ENCODE results near the gene LGR5. TPM values are rescaled to one million over a fixed set of nuclear protein-coding genes. Genes with fewer than 3 reads are reported as not detected.

The LGR5 gene
- total RNA-seq, 1 experiment from 2014 or later, result 28.4 TPM

DNA sequence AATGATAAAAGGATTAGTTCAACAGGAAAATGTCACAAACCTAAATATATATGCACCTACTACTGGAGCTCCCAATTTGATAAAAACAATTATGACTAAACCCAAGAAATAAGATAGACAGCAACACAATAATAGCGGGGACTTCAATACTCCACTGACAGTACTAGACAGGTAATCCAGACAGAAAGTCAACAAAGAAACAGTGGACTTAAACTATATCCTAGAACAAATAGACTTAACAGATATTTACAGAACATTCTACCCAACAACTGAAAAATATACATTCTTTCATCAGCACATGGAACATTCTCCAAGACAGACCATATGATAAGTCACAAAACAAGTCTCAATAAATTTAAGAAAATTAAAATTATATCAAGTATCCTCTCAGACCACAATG lies 28.0 kb upstream of the LGR5 start:
- Histone ChIP-seq H3K4me3 (ENCODE audit: low read depth, low read length) (no peak overlapping the region), H3K4me1 (no peaks in the 10 kb centered on the region), H3K9me3 (peaks cover 3% of the 10 kb centered on the region; the same call in 1 of the 2 replicates), H3K27me3 (replicated peaks; ENCODE audit: control insufficient read depth, insufficient read depth, low read length) (no peaks in the 10 kb centered on the region), H3K36me3 (ENCODE audit: control insufficient read depth, insufficient read depth, low read length) (no peaks in the 10 kb centered on the region)
- Mint-ChIP-seq H3K27me3 (ENCODE audit: insufficient read depth, unreplicated experiment) (no peaks in the 10 kb centered on the region), H3K4me3 (ENCODE audit: unreplicated experiment) (no peak overlapping the region), H3K27ac (ENCODE audit: unreplicated experiment) (no peak overlapping the region), H3K4me1 (ENCODE audit: low read depth, unreplicated experiment) (no peaks in the 10 kb centered on the region), H3K36me3 (ENCODE audit: insufficient read depth, unreplicated experiment) (no peaks in the 10 kb centered on the region), H3K9me3 (ENCODE audit: unreplicated experiment) (peaks cover 37% of the 10 kb centered on the region)
- intact Hi-C loops (cut with micrococcal nuclease; ENCODE audit: unreplicated experiment), result no loop called here
- CTCF ChIA-PET, result no interaction called here
- TF ChIP-seq, protein P1, sequence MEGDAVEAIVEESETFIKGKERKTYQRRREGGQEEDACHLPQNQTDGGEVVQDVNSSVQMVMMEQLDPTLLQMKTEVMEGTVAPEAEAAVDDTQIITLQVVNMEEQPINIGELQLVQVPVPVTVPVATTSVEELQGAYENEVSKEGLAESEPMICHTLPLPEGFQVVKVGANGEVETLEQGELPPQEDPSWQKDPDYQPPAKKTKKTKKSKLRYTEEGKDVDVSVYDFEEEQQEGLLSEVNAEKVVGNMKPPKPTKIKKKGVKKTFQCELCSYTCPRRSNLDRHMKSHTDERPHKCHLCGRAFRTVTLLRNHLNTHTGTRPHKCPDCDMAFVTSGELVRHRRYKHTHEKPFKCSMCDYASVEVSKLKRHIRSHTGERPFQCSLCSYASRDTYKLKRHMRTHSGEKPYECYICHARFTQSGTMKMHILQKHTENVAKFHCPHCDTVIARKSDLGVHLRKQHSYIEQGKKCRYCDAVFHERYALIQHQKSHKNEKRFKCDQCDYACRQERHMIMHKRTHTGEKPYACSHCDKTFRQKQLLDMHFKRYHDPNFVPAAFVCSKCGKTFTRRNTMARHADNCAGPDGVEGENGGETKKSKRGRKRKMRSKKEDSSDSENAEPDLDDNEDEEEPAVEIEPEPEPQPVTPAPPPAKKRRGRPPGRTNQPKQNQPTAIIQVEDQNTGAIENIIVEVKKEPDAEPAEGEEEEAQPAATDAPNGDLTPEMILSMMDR (IDR thresholded peaks at IDR 0.05; ENCODE audit: insufficient read depth in 1 of 2, low read depth in 1 of 2, low read length in 1 of 2, severe bottlenecking in 1 of 2, unreplicated experiment in 1 of 2), result no peak
- no peak for DNase-seq
- POLR2A ChIA-PET, result no interaction called here
- BruUV-seq (replicated peaks), result no TSS peak

DNA sequence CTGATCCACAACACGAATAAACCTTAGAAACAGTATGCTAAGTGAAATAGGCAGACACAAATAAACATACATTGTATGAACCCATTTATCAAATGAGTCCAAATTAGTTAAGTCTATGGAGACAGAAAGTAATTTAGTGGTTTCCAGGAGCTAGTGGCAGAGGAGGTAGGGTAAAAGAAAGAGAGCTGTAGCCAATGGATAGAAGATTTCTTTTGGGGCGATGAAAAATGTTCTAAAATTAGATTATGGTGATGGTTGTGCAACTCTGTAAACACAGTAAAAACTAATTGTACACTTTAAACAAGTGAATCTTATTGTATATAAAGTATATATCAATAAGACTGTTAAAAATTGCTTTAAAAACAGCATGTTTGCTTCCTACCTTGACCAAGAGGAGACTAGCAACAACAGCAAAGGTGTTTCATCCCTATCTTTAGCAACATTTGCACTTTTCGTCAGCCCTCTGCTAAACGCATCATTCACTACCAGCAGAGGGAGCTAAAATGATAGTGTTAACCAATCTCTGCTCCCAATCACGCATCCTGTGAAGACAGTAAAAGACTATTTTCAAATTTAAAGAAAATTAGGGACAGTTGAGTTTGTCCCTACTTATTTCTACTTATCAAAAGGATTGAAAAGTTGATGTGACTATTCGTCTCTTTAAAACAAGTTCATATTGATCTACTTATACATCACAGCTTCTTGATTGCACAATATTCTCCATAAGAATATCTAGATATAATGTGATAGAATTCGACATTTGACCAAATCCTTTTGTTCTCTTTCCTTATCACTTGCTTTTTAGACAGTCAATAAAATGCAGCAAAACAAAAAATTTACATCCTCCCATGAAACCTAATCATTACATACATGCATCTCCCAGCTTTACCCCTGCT lies 24.0 kb upstream of the LGR5 start:
- TF ChIP-seq, protein P1 (IDR thresholded peaks at IDR 0.05; ENCODE audit: insufficient read depth in 1 of 2, low read depth in 1 of 2, low read length in 1 of 2, severe bottlenecking in 1 of 2, unreplicated experiment in 1 of 2), result peak; percentile 70 to 74
- POLR2A ChIA-PET, result no interaction called here
- DNase-seq, result peak; percentile 41 to 72

DNA sequence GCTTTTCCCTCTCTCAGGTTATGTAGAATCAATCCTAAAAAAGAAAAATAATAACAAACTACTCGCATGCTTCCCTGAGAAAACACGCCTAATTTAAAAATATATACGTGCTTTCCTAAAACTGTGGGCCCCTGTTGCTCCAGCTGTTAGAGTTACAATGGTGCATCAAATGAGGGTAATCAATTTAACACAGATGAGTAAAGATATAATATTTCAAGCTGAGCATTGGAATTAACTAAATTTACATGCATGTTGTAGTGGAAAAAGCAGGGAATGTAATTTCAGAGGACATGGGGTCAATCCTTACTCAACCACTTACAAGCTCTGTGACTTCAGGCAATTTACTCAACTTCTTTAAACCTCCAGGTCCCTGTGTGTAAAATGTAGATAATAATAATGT lies 22.4 kb upstream of the LGR5 start:
- Histone ChIP-seq H3K9me3 (no peaks in the 10 kb centered on the region), H3K4me1 (no peaks in the 10 kb centered on the region), H3K4me3 (ENCODE audit: low read depth, low read length) (no peak overlapping the region), H3K36me3 (ENCODE audit: control insufficient read depth, insufficient read depth, low read length) (no peaks in the 10 kb centered on the region), H3K27me3 (replicated peaks; ENCODE audit: control insufficient read depth, insufficient read depth, low read length) (no peaks in the 10 kb centered on the region)
- DNase-seq, result no peak
- TF ChIP-seq, protein P1 (IDR thresholded peaks at IDR 0.05; ENCODE audit: insufficient read depth in 1 of 2, low read depth in 1 of 2, low read length in 1 of 2, severe bottlenecking in 1 of 2, unreplicated experiment in 1 of 2), result no peak
- Mint-ChIP-seq H3K36me3 (ENCODE audit: insufficient read depth, unreplicated experiment) (no peaks in the 10 kb centered on the region), H3K9me3 (ENCODE audit: unreplicated experiment) (peaks cover 15% of the 10 kb centered on the region), H3K27me3 (ENCODE audit: insufficient read depth, unreplicated experiment) (no peaks in the 10 kb centered on the region), H3K27ac (ENCODE audit: unreplicated experiment) (no peak overlapping the region), H3K4me1 (ENCODE audit: low read depth, unreplicated experiment) (no peaks in the 10 kb centered on the region), H3K4me3 (ENCODE audit: unreplicated experiment) (no peak overlapping the region)
- intact Hi-C loops (cut with micrococcal nuclease; ENCODE audit: unreplicated experiment), result no loop called here
- no TSS peak for BruUV-seq (replicated peaks)
- ChIA-PET POLR2A (no interaction called here), CTCF (no interaction called here)

More for the DNA sequence above, 24.0 kb upstream of the LGR5 start:
- no peaks in the 10 kb centered on the region for H3K4me1 Mint-ChIP-seq (ENCODE audit: low read depth, unreplicated experiment)
- no peak overlapping the region for H3K4me3 ChIP-seq (ENCODE audit: low read depth, low read length)
- no peaks in the 10 kb centered on the region for H3K36me3 Mint-ChIP-seq (ENCODE audit: insufficient read depth, unreplicated experiment)
- peaks cover 3% of the 10 kb centered on the region; the same call in 1 of the 2 replicates for H3K9me3 ChIP-seq
- BruUV-seq (replicated peaks), result no TSS peak
- no peak overlapping the region for H3K4me3 Mint-ChIP-seq (ENCODE audit: unreplicated experiment)
- H3K27me3 ChIP-seq (replicated peaks; ENCODE audit: control insufficient read depth, insufficient read depth, low read length), result no peaks in the 10 kb centered on the region
- no peaks in the 10 kb centered on the region for H3K36me3 ChIP-seq (ENCODE audit: control insufficient read depth, insufficient read depth, low read length)
- no peak overlapping the region for H3K27ac Mint-ChIP-seq (ENCODE audit: unreplicated experiment)
- no peaks in the 10 kb centered on the region for H3K4me1 ChIP-seq
- H3K27me3 Mint-ChIP-seq (ENCODE audit: insufficient read depth, unreplicated experiment), result no peaks in the 10 kb centered on the region
- CTCF ChIA-PET, result interaction anchor here (0.9 to 1.0 kb wide), 3 partner anchors 12 to 332 kb away, joined by 3 to 7 read pairs (median 5); no protein-coding TSS in a partner anchor
- H3K9me3 Mint-ChIP-seq (ENCODE audit: unreplicated experiment), result peaks cover 31% of the 10 kb centered on the region
- intact Hi-C loops (cut with micrococcal nuclease; ENCODE audit: unreplicated experiment), result loop anchor here (1.0 kb wide), 5 partner anchors 24 to 332 kb away; partner anchors contain the start of gene LGR5
